NCI-H2196 (cell line): ENCODE data around the gene ARL6IP5.

ENCODE experiments used
- DNase-seq: peaks from one replicate; lab custom pipeline; 2025; ENCODE audit not compliant: unreplicated experiment; lab: John Stamatoyannopoulos, UW

The ARL6IP5 gene

GRCh38 chr3:69085833-69086722 is 1.3 kb downstream of the ARL6IP5 start:
- peak; percentile 32 for DNase-seq

GRCh38 chr3:69087030-69087791 is 2.5 kb downstream of the ARL6IP5 start:
- no peak for DNase-seq

GRCh38 chr3:69088063-69088462 is 3.3 kb downstream of the ARL6IP5 start:
- no peak for DNase-seq

GRCh38 chr3:69090021-69090420 is 5.3 kb downstream of the ARL6IP5 start:
- no peak for DNase-seq

GRCh38 chr3:69091389-69092029 is 6.8 kb downstream of the ARL6IP5 start:
- no peak for DNase-seq

- no peak for DNase-seq
Measured at GRCh38 chr3:69092030-69092516, 7.3 kb downstream of the ARL6IP5 start.

GRCh38 chr3:69094467-69095205 is 9.9 kb downstream of the ARL6IP5 start:
- DNase-seq = no peak

GRCh38 chr3:69095636-69096035 is 10.9 kb downstream of the ARL6IP5 start:
- no peak for DNase-seq

GRCh38 chr3:69096299-69096698 is 11.6 kb downstream of the ARL6IP5 start:
- no peak for DNase-seq

- no peak for DNase-seq
Measured at GRCh38 chr3:69097407-69098086, 12.8 kb downstream of the ARL6IP5 start.

- DNase-seq = no peak
Measured at GRCh38 chr3:69099576-69099975, 14.8 kb downstream of the ARL6IP5 start.

GRCh38 chr3:69102384-69102783 is 17.6 kb downstream of the ARL6IP5 start:
- DNase-seq = no peak

GRCh38 chr3:69103123-69103522 is 18.4 kb downstream of the ARL6IP5 start:
- DNase-seq = no peak

- no peak for DNase-seq
Measured at GRCh38 chr3:69104586-69104985, 19.8 kb downstream of the ARL6IP5 start.

- no peak for DNase-seq
Measured at GRCh38 chr3:69105320-69105719, 20.6 kb downstream of the ARL6IP5 start.

- DNase-seq = no peak
Measured at GRCh38 chr3:69107841-69108240, 23.1 kb downstream of the ARL6IP5 start.

- DNase-seq = no peak
Measured at GRCh38 chr3:69108811-69109210, 24.1 kb downstream of the ARL6IP5 start.

GRCh38 chr3:69110941-69111546 is 26.3 kb downstream of the ARL6IP5 start:
- DNase-seq = no peak

GRCh38 chr3:69113536-69113935 is 28.8 kb downstream of the ARL6IP5 start:
- DNase-seq = no peak

GRCh38 chr3:69115731-69116130 is 31.0 kb downstream of the ARL6IP5 start:
- no peak for DNase-seq
